HepG2 (cell line): ENCODE data around the gene IL12A. TPM values are rescaled to one million over a fixed set of nuclear protein-coding genes. Genes with fewer than 3 reads are reported as not detected.

Experiments used
- ATAC-seq: fragments of 200-7000 bp; cut with Tn5 transposase; 3 replicates; pipeline ENCODE4 v1.9.1; 2020; ENCODE audit warnings: mild to moderate bottlenecking, moderate library complexity
- BruUV-seq: library from RNA; stranded (reverse); fragments of 400-500 nt; replicated peaks from 2 replicates; lab custom pipeline; 2021; lab: Mats Ljungman, UMichigan
- CTCF ChIA-PET: fragments of 300-600 bp; formaldehyde crosslinking; extraction: SDS; loops from one replicate; lab custom pipeline; 2021; ENCODE audit warnings: low total read pairs, inconsistent platforms, low intra/inter-chr PET ratio; lab: Yijun Ruan, JAX
- POLR2A ChIA-PET: fragments of 350-600 bp; sonication (Branson Sonifier 250); formaldehyde crosslinking; loops from one replicate; lab custom pipeline; 2020; ENCODE audit warnings: antibody characterized with exemption, inconsistent platforms; lab: Yijun Ruan, JAX
- DNase-seq: peaks from one replicate; pipeline ENCODE4 v3.0.0-alpha.2; 2015; ENCODE audit warnings: low spot score
- FAIRE-seq: peaks from 3 replicates; lab custom pipeline; 2011; peaks lifted over from hg19 to GRCh38; lab: Jason Lieb, UNC
- H2AFZ ChIP-seq: one replicate; pipeline ENCODE4 v1.6.1; 2011; ENCODE audit warnings: low read length, inconsistent platforms
- H3K27ac ChIP-seq: fragments of 300-600 bp; 3 replicates; pipeline ENCODE4 v1.8.0; 2011; ENCODE audit warnings: mixed run types, mild to moderate bottlenecking, mixed read lengths, low read length, inconsistent platforms; ENCODE audit not compliant: insufficient read depth; ENCODE audit errors: extremely low read length
- H3K27me3 ChIP-seq, 2 experiments: fragments of 200-600 bp in 1 of 2; 2 replicates in 1 of 2; 3 replicates in 1 of 2; pipeline versions ENCODE4 v1.6.0 to v1.8.0; 2011; ENCODE audit warnings: low read length in 2 of 2, mild to moderate bottlenecking in 2 of 2, moderate library complexity in 2 of 2, inconsistent platforms in 1 of 2; ENCODE audit not compliant: insufficient read depth in 2 of 2, control insufficient read depth in 1 of 2
- H3K36me3 ChIP-seq, 2 experiments: fragments of 200-600 bp in 1 of 2; replicated peaks in 1 of 2; 2 replicates in 1 of 2; 3 replicates in 1 of 2; pipeline versions ENCODE4 v1.5.1 to v1.8.0; 2011; ENCODE audit warnings: low read length in 2 of 2, inconsistent platforms in 1 of 2; ENCODE audit not compliant: insufficient read depth in 2 of 2, control insufficient read depth in 1 of 2
- H3K4me1 ChIP-seq: 2 replicates; pipeline ENCODE4 v1.5.1; 2012; ENCODE audit warnings: low read length, inconsistent platforms; ENCODE audit not compliant: insufficient read depth
- H3K4me2 ChIP-seq: 2 replicates; pipeline ENCODE4 v1.6.0; 2011; ENCODE audit warnings: low read depth, low read length, inconsistent platforms
- H3K4me3 ChIP-seq, 3 experiments: fragments of 200-600 bp in 1 of 3; sonication (generic), shearing (Covaris generic) in 1 of 3; replicated peaks in 1 of 3; 2 replicates each; pipeline ENCODE4 v1.5.1; 2011 to 2016; ENCODE audit warnings: low read length in 3 of 3, inconsistent platforms in 2 of 3, low read depth in 2 of 3, mild to moderate bottlenecking in 2 of 3, control low read depth in 1 of 3, mixed read lengths in 1 of 3; ENCODE audit not compliant: insufficient read depth in 1 of 3
- H3K79me2 ChIP-seq: one replicate; pipeline ENCODE4 v1.6.1; 2011; ENCODE audit warnings: low read length, inconsistent platforms; ENCODE audit not compliant: insufficient read depth
- H3K9ac ChIP-seq: 2 replicates; pipeline ENCODE4 v1.6.0; 2011; ENCODE audit warnings: mild to moderate bottlenecking, low read depth, low read length, inconsistent platforms; ENCODE audit not compliant: insufficient read depth
- H3K9me3 ChIP-seq: 2 replicates; pipeline ENCODE4 v1.5.1; 2012; ENCODE audit warnings: mild to moderate bottlenecking, low read length
- H4K20me1 ChIP-seq: 2 replicates; pipeline ENCODE4 v1.6.0; 2011; ENCODE audit warnings: inconsistent platforms, mild to moderate bottlenecking, low read length, moderate library complexity; ENCODE audit not compliant: insufficient read depth
- ETV5 ChIP-seq: IDR thresholded peaks from 2 replicates; pipeline ENCODE4 v1.6.1; 2018; ENCODE audit warnings: missing biosample characterization, missing genetic modification reagents, inconsistent platforms, borderline replicate concordance
- HNRNPH1 ChIP-seq: fragments of 200-400 bp; formaldehyde crosslinking; optimal IDR thresholded peaks from 2 replicates; pipeline ENCODE3; 2017; ENCODE audit warnings: mild to moderate bottlenecking, low read depth, low read length
- TARDBP ChIP-seq: sonication (generic); formaldehyde crosslinking; IDR thresholded peaks from 2 replicates; pipeline ENCODE4 v1.8.0; 2022; ENCODE audit warnings: mild to moderate bottlenecking, missing genetic modification reagents
- ZNF180 ChIP-seq: sonication (generic); formaldehyde crosslinking; IDR thresholded peaks from 2 replicates; pipeline ENCODE4 v1.4.0; 2020; ENCODE audit warnings: low read depth, missing genetic modification reagents, borderline replicate concordance
- ZNF564 ChIP-seq: sonication (generic); formaldehyde crosslinking; IDR thresholded peaks from 2 replicates; pipeline ENCODE4 v1.8.1; 2023; ENCODE audit warnings: mild to moderate bottlenecking, missing genetic modification reagents
- ZNF780A ChIP-seq: sonication (generic); formaldehyde crosslinking; IDR thresholded peaks from 2 replicates; pipeline ENCODE4 v1.8.0; 2022; ENCODE audit warnings: mild to moderate bottlenecking, missing genetic modification reagents, moderate library complexity
- WGBS: methylation state at CpG from one replicate; pipeline ENCODE4 v1.1.6; 2017; ENCODE audit warnings: low lambda C conversion rate; 5-methylcytosine and 5-hydroxymethylcytosine counted together
- in situ Hi-C: cut with HindIII; loops from 2 replicates; pipeline ENCODE4 v1.10.0; 2017; ENCODE audit warnings: low pct_unique_long_range_greater_than_20kb; ENCODE audit not compliant: extremely low pct_ligation_motif_present
- intact Hi-C: fragments of 100-400 bp; cut with micrococcal nuclease; formaldehyde crosslinking; loops from one replicate; pipeline ENCODE4 v1.10.0; 2022; ENCODE audit not compliant: unreplicated experiment
- polyA plus RNA-seq, 8 experiments: library from polyadenylated mRNA; depleted of rRNA in 3 of 8; stranded (reverse) in 7 of 8; unstranded in 1 of 8; fragments of >200 nt; fragmentation: Illumina TruSeq in 4 of 8; extraction: Trizol in 4 of 8; gene quantifications; 2 replicates each; pipeline versions ENCODE4 v1.2.1 to v1.2.3, GENCODE V29; 2011 to 2016; ENCODE audit warnings: low read depth in 4 of 8, missing spikeins in 1 of 8, mixed read lengths in 1 of 8; ENCODE audit not compliant: insufficient read depth in 1 of 8
- total RNA-seq, 5 experiments: library from RNA; depleted of rRNA; stranded (reverse); fragments of >200 nt; fragmentation: Illumina TruSeq; extraction: Trizol; gene quantifications; 2 replicates each; pipeline ENCODE4 v1.2.3, GENCODE V29; 2016; ENCODE audit warnings: low read depth in 1 of 5
- TF ChIP-seq, protein P1 (sequence below): sonication (generic); formaldehyde crosslinking; IDR thresholded peaks from 2 replicates; pipeline ENCODE4 v1.5.0; 2020; ENCODE audit warnings: mild to moderate bottlenecking, missing genetic modification reagents
- TF ChIP-seq, protein P2 (sequence below): sonication (generic); formaldehyde crosslinking; IDR thresholded peaks from 2 replicates; pipeline ENCODE4 v1.4.0; 2020; ENCODE audit warnings: mild to moderate bottlenecking, low read depth, missing genetic modification reagents
- TF ChIP-seq, protein P3 (sequence below): sonication (generic); formaldehyde crosslinking; IDR thresholded peaks from 2 replicates; pipeline ENCODE4 v1.4.0; 2020; ENCODE audit warnings: mild to moderate bottlenecking, low read depth, missing genetic modification reagents
- TF ChIP-seq, protein P4 (sequence below): sonication (generic); formaldehyde crosslinking; IDR thresholded peaks from 2 replicates; pipeline ENCODE4 v1.5.1; 2020; ENCODE audit warnings: missing genetic modification reagents, mild to moderate bottlenecking, borderline replicate concordance
- TF ChIP-seq, protein P5 (sequence below): sonication (generic); formaldehyde crosslinking; IDR thresholded peaks from 2 replicates; pipeline ENCODE4 v1.4.0; 2020; ENCODE audit warnings: missing genetic modification reagents

IL12A gene
- total and polyA plus RNA-seq, 2 of the 13 experiments (the other 11 are each of a cell fraction or from before 2014, with no cell fraction given), result 0.36 to 1.1 TPM

DNA sequence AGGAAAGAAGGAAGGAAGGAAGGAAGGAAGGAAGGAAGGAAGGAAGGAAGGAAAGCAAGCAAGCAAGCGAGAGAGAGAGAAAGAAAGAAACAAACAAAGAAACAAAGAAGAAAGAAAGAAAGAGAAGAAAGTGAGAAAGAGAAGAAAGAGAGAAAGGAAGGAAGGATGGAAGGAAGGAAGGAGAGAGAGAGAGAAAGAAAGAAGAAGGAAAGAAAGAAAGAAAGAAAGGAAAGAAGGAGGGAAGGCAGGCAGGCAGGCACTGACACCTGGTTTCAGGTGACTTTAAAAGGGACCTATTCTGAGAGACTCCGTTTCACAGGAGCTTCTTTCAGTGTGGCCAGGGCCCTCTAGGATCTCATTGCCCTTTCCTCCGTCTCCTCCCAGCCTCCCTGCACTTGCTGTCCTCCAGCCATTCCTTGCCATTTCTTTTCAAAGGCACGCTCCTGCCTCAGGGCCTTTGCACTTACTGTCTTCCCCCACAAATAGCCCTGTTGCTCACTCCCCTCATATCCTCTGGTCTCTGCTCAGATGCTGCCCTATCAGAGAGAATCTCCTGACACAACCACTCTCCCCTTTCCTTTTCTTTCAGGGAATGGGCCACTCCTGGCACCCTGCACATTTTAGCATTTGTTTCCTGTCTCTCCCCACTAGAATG, 31.5 kb downstream of the IL12A start (continued):
- TF ChIP-seq, protein P1, sequence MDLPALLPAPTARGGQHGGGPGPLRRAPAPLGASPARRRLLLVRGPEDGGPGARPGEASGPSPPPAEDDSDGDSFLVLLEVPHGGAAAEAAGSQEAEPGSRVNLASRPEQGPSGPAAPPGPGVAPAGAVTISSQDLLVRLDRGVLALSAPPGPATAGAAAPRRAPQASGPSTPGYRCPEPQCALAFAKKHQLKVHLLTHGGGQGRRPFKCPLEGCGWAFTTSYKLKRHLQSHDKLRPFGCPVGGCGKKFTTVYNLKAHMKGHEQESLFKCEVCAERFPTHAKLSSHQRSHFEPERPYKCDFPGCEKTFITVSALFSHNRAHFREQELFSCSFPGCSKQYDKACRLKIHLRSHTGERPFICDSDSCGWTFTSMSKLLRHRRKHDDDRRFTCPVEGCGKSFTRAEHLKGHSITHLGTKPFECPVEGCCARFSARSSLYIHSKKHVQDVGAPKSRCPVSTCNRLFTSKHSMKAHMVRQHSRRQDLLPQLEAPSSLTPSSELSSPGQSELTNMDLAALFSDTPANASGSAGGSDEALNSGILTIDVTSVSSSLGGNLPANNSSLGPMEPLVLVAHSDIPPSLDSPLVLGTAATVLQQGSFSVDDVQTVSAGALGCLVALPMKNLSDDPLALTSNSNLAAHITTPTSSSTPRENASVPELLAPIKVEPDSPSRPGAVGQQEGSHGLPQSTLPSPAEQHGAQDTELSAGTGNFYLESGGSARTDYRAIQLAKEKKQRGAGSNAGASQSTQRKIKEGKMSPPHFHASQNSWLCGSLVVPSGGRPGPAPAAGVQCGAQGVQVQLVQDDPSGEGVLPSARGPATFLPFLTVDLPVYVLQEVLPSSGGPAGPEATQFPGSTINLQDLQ, result no peak
- no peak for TF ChIP-seq ZNF780A
- TF ChIP-seq, protein P2, sequence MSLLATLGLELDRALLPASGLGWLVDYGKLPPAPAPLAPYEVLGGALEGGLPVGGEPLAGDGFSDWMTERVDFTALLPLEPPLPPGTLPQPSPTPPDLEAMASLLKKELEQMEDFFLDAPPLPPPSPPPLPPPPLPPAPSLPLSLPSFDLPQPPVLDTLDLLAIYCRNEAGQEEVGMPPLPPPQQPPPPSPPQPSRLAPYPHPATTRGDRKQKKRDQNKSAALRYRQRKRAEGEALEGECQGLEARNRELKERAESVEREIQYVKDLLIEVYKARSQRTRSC, result no peak
- no peak for TF ChIP-seq ZNF180 (CRISPR knock-in tag)

DNA sequence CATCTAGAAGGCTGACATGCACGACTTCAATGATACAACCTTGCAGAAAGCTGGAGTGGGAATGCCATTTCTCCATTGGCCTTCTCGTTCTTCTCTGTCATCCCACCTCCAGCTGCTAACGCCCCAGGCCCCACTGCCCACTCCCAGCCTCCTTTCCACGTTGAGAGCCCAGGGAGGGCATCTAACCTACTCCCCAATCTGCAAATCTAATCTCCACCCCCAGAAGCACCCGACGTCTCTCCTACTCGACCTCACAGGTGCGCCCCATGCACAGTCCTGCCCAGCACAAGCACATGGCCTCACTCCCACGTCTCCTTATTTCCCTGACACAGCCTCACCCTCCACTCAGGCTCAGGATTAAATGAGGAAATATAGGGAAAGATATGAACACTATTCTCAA, 33.4 kb downstream of the IL12A start:
- Histone ChIP-seq H3K9ac (no peak overlapping the region), H3K4me2 (no peak overlapping the region), H3K27me3 (peaks cover 0 to 5% of the 10 kb centered on the region in 2 experiments; a peak in 1 of 5 replicates), H3K79me2 (no peaks in the 10 kb centered on the region), H3K9me3 (no peaks in the 10 kb centered on the region), H2AFZ (no peak overlapping the region), H3K36me3 (no peaks in the 10 kb centered on the region), H3K4me3 (no peak overlapping the region), H3K4me1 (no peaks in the 10 kb centered on the region; the same call in 1 of the 2 replicates), H3K27ac (no peak overlapping the region), H4K20me1 (no peaks in the 10 kb centered on the region)
- no TSS peak for BruUV-seq
- WGBS, result 38% methylated on average over 9 of the region's 9 CpGs
- ChIA-PET CTCF (no interaction called here), POLR2A (no interaction called here)
- DNase-seq, result no peak
- FAIRE-seq, result no peak
- no peak for ATAC-seq
- intact Hi-C loops, result no loop called here
- in situ Hi-C loops, result no loop called here
- TF ChIP-seq, protein P3, sequence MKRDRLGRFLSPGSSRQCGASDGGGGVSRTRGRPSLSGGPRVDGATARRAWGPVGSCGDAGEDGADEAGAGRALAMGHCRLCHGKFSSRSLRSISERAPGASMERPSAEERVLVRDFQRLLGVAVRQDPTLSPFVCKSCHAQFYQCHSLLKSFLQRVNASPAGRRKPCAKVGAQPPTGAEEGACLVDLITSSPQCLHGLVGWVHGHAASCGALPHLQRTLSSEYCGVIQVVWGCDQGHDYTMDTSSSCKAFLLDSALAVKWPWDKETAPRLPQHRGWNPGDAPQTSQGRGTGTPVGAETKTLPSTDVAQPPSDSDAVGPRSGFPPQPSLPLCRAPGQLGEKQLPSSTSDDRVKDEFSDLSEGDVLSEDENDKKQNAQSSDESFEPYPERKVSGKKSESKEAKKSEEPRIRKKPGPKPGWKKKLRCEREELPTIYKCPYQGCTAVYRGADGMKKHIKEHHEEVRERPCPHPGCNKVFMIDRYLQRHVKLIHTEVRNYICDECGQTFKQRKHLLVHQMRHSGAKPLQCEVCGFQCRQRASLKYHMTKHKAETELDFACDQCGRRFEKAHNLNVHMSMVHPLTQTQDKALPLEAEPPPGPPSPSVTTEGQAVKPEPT (CRISPR knock-in tag), result no peak
- no peak for TF ChIP-seq ZNF564 (CRISPR knock-in tag)
- TF ChIP-seq, protein P4, sequence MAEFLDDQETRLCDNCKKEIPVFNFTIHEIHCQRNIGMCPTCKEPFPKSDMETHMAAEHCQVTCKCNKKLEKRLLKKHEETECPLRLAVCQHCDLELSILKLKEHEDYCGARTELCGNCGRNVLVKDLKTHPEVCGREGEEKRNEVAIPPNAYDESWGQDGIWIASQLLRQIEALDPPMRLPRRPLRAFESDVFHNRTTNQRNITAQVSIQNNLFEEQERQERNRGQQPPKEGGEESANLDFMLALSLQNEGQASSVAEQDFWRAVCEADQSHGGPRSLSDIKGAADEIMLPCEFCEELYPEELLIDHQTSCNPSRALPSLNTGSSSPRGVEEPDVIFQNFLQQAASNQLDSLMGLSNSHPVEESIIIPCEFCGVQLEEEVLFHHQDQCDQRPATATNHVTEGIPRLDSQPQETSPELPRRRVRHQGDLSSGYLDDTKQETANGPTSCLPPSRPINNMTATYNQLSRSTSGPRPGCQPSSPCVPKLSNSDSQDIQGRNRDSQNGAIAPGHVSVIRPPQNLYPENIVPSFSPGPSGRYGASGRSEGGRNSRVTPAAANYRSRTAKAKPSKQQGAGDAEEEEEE (CRISPR knock-in tag), result no peak
- TF ChIP-seq ETV5 (CRISPR knock-in tag), result no peak
- TF ChIP-seq, protein P5, sequence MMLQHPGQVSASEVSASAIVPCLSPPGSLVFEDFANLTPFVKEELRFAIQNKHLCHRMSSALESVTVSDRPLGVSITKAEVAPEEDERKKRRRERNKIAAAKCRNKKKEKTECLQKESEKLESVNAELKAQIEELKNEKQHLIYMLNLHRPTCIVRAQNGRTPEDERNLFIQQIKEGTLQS (CRISPR knock-in tag), result no peak
- no peak for TF ChIP-seq HNRNPH1
- no peak for TF ChIP-seq TARDBP (CRISPR knock-in tag)
